Measurements from ENCODE around the gene PLEKHA5.
"Not testable (repeated sequence)": the region's sequence is repeated elsewhere in the genome, so short reads cannot be mapped to it uniquely, and the experiment has no call there.

The PLEKHA5 gene, protein sequence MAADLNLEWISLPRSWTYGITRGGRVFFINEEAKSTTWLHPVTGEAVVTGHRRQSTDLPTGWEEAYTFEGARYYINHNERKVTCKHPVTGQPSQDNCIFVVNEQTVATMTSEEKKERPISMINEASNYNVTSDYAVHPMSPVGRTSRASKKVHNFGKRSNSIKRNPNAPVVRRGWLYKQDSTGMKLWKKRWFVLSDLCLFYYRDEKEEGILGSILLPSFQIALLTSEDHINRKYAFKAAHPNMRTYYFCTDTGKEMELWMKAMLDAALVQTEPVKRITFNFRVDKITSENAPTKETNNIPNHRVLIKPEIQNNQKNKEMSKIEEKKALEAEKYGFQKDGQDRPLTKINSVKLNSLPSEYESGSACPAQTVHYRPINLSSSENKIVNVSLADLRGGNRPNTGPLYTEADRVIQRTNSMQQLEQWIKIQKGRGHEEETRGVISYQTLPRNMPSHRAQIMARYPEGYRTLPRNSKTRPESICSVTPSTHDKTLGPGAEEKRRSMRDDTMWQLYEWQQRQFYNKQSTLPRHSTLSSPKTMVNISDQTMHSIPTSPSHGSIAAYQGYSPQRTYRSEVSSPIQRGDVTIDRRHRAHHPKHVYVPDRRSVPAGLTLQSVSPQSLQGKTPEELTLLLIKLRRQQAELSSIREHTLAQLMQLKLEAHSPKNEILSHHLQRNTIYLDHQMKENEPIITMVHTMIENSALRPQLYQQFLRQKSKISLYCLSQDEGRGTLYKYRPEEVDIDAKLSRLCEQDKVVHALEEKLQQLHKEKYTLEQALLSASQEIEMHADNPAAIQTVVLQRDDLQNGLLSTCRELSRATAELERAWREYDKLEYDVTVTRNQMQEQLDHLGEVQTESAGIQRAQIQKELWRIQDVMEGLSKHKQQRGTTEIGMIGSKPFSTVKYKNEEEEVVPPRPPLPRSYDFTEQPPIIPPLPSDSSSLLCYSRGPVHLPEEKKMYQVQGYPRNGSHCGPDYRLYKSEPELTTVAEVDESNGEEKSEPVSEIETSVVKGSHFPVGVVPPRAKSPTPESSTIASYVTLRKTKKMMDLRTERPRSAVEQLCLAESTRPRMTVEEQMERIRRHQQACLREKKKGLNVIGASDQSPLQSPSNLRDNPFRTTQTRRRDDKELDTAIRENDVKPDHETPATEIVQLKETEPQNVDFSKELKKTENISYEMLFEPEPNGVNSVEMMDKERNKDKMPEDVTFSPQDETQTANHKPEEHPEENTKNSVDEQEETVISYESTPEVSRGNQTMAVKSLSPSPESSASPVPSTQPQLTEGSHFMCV

DNA sequence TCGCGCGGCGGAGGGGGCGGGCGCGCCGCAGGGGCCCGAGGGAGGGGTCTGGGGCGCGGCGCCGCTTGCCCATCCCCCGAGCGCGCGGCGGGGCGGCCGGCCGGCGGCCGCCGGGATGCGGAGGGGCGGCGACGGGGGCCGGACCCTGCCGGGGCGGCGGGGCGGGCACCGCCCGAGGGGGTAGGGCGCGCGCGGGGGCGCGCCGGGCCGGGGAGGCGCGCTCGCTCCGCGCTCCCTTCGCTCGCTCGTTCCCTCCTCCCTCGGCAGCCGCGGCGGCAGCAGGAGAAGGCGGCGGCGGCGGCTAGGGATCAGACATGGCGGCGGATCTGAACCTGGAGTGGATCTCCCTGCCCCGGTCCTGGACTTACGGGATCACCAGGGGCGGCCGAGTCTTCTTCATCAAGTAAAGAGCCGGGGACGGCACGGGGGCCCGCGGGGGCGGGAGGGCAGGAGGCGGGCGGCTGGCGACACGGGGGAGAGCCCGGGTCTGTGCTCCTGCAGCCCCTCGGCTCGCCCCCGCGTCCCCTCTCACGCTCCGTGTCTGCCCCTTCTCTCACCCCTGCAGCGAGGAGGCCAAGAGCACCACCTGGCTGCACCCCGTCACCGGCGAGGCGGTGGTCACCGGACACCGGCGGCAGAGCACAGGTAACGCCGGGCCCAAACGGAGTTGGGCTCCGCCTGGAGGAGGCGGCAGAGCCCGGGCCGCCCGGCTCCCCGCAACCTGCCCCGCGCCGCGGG, at the start of gene PLEKHA5:
PLEKHA5 (plus strand) TSS at position 248 of the 738 bp plus-strand sequence; CDS start at position 315, 67 bp downstream.
- DNase-seq, result peak; percentile 49 to 51

DNA sequence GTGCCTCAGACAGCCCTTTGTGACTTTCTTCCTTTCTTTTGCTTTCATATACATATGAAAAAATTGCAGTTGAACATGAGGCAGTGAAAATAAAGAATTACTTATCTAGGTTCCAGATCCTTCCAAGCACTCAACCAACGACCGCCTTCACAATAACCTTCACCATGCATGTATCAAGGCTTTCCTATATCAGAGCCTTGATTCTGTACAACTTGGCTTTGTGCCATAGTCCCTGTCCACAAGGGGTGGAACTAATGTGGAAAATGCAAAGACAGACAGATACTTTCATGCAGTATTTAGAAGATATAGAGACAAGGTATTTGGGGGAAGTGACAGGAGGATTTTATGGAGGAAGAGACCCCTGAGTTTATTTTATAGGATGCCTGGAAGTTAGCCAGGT, 48.6 kb upstream of the PLEKHA5 start:
- DNase-seq, result no peak

DNA sequence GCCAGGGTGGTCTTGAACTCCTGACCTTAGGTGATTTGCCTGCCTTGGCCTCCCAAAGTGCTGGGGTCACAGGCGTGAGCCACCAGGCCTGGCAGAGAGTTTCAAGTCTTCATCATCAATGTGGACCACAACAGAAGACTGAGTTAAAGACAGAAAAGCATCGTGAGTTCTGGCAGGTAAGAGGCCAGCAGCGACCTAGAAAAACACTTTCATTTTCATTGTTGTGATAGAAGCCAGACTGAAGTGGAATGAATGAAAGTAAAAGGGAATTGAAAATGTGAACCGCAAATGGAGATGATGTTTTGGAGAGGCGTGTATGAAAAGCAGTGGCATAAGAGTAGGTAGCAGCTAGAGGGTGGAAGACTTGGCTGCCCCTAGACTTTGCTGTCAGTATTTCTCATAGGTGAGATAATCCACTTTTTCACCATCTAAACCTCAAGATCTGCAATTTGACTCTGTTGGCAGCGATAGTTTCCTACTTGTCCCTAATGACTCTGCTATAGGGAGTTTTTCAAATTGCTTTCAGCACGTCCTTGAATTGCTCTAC, 47.1 kb upstream of the PLEKHA5 start:
- no peak for DNase-seq

DNA sequence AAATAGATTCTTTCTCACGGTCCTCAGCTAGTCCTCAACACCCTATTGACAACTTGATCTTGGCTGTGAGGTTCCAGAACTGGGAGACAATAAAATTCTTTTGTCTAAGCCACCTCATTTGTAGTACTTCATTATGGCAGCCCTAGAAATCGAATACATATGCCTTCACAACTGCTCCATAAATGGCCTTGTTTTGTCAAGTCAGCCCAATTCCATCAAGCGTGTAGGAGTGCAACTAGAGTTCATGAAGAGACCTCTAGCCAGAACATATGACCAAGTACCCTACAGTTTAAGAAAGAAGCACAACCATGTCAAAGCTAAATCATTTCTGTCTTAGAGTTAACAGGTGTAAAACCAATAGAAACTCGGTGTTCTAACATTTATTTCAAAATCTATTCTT, 45.0 kb upstream of the PLEKHA5 start:
- DNase-seq, result no peak

DNA sequence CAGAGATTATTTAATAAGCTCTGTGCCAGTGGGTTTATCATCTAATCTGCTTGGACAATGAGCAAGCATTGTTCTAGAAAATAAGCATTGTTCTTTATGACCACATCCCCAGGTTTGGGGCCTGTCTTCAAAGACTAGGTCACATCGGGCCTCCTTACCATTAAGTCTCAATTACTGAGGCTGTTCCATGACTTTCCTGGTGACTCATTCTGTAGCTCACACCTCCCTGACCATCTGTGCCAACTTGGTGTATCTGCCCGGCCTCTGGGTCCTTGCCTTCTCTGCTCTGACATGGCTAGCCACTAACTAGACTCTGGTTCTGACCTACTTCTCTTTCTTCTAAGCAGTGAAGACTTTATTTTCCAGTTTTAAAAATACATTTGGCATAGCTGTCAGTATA, 44.4 kb upstream of the PLEKHA5 start:
- no peak for DNase-seq

DNA sequence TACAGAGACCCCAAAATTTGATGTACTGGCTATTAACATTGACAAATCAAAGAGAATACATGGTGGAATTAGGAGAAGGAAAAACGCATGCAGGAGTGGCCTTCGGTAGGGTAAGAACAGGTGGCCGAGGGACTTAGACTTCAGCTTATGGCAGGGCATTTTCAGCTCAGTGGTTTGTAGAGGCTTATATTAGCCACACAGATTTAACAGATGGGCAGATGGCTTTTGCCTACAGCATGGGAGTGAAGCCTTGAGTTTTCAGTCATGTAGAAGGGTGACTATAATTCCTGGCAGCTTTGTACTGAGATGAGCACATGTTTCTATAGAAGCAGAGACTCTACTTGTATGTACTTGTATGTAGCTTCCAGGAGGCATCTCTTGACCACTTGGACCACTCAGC, 40.9 kb upstream of the PLEKHA5 start:
- DNase-seq, result no peak

DNA sequence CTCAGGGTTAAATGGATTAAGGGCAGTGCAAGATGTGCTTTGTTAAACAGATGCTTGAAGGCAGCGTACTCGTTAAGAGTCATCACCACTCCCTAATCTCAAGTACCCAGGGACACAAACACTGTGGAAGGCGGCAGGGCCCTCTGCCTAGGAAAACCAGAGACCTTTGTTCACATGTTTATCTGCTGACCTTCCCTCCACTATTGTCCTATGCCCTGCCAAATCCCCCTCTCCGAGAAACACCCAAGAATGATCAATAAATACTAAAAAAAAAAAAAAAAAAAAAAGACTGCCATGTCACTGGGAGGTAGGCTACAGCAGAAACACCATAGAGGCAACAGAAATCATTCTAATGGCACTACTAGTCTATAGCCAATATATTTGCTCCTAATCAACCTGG, 37.1 kb upstream of the PLEKHA5 start:
- not testable (repeated sequence) for DNase-seq

DNA sequence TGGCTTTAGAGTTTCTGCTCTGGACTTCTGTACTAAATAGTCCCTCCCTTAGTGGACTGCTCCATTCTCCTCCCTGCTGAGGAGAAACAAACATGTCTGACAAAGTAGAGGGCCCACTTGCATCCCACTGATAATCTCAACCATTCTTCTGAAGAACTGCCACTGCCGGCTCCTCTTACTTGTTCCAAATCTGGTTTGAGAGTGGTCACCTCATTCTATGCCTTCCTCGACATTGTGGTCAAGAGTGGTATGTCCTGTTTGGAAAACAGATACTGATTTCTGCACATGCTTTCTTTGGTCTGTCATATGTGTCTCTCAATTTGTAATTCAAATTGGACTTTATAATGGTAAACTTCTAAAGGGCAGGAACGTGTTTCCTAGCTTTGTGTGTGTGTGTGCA, 36.3 kb upstream of the PLEKHA5 start:
- no peak for DNase-seq

DNA sequence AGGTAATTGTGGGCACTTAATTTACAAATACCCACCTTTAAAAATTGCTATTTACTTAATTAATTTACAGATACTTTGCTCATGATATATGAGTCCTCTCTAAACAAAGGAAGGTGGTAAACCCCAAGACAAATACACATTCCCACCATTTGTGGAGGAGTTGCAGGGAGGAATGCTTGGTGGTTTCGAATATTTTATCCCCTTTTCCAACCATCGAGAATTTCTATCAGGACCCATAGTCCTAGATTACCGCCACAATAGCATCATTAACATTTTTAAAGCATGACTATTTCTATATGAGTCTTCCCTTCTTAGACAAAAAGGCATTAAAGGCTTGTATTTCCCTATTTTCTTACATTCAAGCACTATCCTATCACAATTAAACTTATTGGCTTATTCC, 34.2 kb upstream of the PLEKHA5 start:
- no peak for DNase-seq

DNA sequence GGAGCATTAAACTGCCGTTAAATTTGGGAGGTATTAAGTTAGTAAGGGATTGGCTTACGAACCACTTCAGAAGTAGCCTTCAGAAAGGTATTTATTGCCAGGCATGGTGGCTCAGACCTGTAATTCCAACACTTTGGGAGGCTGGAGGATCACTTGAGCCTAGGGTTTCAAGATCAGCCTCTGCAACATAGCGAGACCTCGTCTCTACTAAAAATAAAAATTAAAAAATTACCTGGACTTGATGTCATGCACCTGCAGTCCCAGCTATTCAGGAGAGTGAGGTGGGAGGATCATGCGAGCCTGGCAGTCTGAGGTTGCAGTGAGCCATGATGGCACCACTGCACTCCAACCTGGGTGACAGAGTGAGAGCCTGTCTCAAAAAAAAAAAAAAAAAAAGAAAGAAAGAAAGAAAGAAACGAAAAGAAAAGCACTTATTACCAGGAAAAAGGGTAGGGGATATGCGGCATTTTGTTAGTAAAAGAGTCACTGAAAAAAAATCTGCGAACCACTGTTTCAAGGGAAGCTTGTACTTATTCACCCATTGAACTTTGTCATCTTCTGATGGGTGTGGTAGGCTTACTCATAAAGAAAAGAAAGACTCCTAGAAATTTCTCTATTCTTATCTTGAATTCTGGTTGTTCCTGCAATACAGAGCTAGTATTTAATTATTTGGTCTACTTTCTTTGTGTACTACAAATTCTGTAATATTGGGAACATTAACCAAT, 33.6 kb upstream of the PLEKHA5 start:
- no peak for DNase-seq

DNA sequence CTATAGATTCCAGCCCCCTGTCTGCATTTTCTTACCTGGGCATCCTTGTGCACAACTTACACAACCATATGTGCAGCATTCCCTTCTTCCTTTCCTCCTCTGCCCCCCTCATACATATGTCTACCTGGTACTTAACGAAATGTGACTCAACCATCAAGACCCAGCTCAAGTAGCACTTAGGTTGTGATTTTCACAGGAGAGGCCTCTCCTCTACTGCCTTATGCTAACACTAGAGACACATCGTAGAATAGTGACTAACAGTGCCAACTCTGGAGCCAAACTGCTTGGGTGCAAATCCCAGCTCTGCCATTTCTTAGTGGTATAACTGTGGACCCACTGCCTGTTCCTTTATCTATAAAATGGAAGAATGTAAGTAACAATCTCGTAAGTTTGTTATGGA, 24.1 kb upstream of the PLEKHA5 start:
- DNase-seq, result no peak

DNA sequence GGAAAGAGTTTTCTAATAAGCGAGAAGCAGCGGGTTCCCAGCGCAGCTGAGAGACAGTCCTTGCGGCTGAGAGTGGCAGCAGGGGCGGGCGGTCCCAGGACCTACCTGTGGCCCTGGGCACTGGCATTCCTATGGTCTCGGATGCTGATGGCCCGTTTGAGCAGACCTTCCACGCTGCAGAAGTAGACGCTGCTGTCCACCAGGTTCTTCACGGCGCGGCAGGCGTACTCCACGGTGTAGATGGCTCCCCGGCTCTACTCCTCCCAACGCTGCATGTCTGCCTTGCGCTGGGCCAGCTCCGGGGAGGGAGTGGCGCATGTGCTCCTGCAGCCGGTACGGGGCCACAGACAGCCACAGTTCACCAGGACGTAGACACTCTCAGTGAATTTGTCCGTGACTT, 21.8 kb upstream of the PLEKHA5 start:
- DNase-seq, result no peak

DNA sequence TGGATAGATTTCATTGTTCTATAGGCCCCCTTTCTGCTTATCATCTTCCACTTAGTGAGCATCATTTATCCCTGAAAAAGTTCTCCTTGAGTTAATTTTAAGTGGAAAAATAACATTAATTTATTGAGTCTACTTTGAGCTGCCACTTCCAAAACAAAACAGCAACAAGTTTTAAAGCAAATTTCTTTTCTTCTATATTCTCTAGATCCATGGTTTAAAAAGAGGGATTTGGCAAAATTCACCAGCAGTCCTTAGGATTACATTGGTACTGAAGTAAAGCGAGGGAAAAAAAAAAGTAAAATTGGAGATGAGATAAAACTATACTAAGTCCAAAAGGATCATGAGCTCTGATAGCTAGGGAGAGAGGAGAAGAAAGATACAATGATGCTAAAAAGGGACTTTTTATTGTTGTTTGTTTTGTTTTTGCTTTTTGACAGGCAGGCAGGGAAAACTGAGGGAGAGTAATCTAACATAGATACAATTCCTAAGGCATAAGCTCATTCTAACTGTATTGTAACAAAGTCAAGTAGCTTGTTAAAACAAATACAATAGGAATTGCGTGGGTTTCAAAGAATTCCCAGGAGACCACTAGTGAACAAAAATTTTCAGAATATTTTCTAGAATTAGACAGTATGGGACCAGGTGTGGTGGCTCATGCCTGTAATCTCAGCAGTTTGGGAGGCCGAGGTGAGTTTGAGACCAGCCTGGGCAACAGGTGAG, 19.2 kb upstream of the PLEKHA5 start:
- no peak for DNase-seq

DNA sequence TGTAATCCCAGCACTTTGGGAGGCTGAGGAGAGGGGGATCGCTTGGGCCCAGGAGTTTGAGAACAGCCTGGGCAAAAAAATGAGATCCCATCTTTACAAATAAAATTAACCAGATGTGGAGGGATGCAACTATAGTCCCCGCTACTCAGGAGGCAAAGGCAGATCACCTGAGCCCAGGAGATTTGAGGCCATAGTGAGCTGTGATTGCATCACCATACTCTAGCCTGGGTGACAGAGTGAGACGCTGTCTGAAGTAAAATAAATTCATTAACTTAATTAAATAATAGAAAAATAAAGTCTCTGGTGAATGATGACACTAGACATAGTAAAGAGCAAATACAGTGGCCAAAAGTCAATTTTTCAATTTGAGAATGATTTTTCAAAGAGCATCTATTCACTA, 16.1 kb upstream of the PLEKHA5 start:
- no peak for DNase-seq

DNA sequence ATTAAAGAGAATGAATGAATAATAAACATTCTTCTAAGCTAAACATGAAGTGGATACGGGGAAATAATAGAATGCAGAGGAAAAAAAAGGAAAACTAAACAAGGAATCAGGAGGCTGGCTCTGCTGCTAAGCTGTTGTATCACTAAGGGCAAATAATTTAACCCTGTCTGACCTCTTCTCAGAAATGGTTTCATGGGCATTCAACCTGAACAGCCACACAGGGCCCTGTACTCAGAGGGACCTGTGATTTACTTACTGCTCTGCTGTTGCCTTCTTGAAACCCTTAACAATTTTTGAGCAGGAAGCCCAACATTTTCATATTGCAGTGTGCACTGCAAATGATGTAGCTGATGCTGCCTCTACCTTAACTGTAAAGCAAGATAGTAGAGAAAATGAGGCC, 14.2 kb upstream of the PLEKHA5 start:
- DNase-seq, result no peak

DNA sequence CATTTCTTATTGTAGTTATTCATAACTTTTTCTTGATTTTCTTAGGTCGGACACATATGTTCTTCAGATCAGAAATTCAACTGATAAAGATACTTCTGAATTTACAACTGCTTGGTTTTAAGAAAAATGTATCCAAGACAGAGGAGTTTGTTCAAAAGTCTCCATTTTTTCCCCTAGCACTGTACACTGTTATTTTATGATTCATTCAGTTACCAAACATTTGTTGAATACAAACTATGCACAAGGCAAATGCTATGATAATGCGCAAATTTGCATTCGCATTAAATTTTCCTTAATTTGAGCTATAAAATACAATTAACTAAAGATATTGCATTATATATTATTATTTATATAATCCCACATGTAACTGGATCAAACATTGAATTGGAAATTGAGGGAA, 10.1 kb upstream of the PLEKHA5 start:
- no peak for DNase-seq

DNA sequence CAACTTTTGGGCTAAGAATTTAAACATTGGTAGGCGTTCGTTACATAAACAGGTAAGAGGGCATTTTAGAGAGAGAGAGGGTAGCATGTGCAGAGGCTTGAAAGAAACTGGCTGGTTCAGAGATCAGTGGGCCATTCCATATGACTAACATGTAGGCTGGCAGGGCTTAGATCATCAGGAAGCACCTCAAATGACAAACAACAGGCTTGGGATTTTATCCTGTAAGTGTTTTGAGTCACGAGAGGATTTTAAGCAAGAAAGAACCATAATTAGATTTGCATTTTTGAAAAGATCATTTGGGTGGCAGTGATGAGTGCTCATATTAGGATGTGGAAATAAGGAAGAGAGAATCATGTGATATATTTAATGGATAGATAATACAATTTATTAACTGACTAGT, 8.7 kb upstream of the PLEKHA5 start:
- DNase-seq, result no peak

DNA sequence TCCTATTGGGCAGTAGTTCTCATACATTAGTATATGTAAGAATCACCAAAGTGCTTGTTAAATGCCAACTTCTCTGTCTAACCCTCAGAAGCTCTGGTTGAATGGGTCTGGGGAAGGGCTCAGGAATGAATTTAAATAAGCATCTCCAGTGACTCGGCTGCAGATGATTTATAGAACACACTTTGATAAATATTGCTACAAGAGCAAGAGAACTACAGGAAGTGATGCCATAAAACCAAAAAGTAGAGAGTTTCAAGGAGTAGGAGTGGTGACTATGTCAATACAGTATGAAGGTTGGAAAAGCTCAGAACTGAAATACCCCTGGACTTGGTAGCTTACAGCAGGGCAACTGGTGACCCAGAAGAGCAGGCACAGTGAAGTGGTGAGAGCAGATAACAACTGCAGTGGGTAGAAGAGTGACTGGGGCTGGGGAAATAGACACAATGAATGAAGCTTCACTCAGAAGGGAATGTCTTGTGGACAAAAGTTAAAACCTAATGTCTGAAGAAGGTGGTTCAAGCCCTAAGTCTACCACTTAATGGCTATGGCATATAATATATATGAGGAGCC, 8.0 kb upstream of the PLEKHA5 start:
- no peak for DNase-seq

DNA sequence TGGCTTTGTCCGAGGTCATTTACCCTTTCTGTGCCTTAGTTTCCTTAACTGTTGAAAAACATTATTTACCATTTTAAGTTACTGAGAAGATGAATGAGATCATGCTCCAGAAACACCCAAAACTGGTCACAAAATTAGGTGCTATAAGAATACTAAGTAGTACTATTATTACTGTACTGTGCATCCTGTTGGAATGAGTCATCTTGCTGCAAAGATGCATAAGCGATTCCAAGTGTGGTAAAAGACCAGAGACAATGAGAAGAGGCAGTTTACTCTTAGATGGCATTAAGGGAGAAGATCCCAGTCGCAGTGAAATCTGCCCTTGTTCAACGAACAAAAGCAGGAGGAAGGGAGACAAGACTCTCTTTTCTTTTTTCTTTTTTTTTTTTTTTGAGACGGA, 4.2 kb upstream of the PLEKHA5 start:
- no peak for DNase-seq

DNA sequence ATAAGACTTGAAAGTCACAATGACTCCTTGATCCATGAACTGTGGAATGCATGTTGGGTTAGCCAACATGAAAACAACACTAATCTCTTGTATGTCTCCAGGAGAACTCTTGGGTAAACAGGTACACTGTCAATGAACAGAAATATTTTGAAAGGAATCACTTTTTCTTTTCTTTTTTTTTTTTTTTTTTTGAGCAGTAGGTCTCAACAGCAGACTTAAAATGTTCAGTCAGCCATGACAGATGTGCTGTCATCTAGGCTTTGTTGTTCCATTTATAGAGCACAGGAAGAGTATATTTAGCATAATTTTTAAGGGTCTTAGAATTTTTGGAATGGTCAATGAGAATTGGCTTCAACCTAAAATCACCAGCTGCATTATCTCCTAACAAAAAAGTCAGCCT, 2.3 kb upstream of the PLEKHA5 start:
- no peak for DNase-seq

DNA sequence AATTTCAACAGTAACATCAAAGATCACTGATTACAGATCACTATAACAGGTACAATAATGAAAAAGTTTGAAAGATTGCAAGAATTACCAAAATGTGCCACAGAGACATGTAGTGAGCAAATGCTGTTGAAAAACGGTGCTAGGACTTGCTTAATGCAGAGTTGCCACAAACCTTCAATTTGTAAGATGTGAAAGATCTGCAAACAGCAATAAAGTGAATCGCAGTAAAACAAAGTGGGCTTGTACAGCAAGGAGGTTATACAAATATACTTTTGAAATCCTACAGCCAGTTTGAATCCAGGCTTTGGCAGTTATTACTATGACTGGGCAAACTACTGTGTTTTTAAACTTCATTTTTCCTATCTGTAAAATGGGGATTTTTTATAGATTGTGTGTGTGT, 1.0 kb upstream of the PLEKHA5 start:
- DNase-seq, result no peak
